Spleen (tissue), 7 donors: ENCODE measurements around the gene S100A8.

Experiments used
- CTCF ChIP-seq, 11 experiments: fragments of 200-600 bp in 7 of 11; fragments of 450-650 bp in 4 of 11; sonication (generic) in 4 of 11; IDR thresholded peaks in 8 of 11; conservative IDR thresholded peaks in 3 of 11; 1 replicate in 7 of 11; 2 replicates in 4 of 11; pipeline versions ENCODE4 v1.4.0 to v1.8.0; 2016 to 2021; ENCODE audit warnings: antibody characterized with exemption in 11 of 11, inconsistent platforms in 4 of 11, mild to moderate bottlenecking in 1 of 11
- POLR2AphosphoS5 ChIP-seq, 3 donors: sonication (generic); formaldehyde crosslinking; IDR thresholded peaks; one replicate each; pipeline ENCODE4 v1.5.1; 2017; ENCODE audit warnings: antibody characterized with exemption in 3 of 3
- donor health status: DM: no; HTN: no; CAD: no; lungs with moderate emphysema.
- donor health status: DM: no; HTN: no; CAD: no.
- donor health status: DM: no; HTN: no; CAD: no.

- TF ChIP-seq CTCF (IDR thresholded peaks at IDR 0.05 in 8 of 11, conservative IDR thresholded peaks at IDR 0.05 in 3 of 11): no peak
- TF ChIP-seq POLR2AphosphoS5 (IDR thresholded peaks at IDR 0.05): no peak
Observed at GRCh38 chr1:153370146-153370545, 20.7 kb downstream of the S100A8 start.
